Measurements from ENCODE around the gene MUC5AC. TPM values are rescaled to one million over a fixed set of nuclear protein-coding genes. Genes with fewer than 3 reads are reported as not detected.

MUC5AC gene
- total RNA-seq, 1 experiment from 2014 or later = 0.11 TPM

DNA sequence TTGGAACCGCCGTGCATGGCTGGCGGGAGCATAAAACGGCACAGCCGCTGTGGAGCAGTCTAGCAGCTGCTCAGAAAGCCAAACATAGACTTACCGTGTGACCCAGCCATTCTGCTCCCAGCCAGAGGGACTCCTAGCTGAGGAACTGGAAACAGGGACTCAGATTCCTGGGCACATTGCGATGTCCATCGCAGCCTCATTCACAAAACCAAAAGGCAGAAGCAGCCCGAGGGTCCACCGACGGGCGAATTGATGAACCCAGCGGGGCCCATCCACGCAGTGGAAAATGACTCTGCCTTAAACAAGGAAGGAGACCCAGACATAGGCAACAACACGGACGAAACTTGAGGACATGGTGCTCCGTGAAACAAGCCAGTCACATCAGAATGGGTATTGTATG, 59.4 kb downstream of the MUC5AC start:
- intact Hi-C loops (cut with micrococcal nuclease) = no loop called here
- Histone ChIP-seq H2AFZ (ENCODE audit: low read length) (no peak overlapping the region), H3K36me3 (ENCODE audit: low read depth, low read length) (no peaks in the 10 kb centered on the region), H3K4me1 (ENCODE audit: insufficient read depth, low read length) (peaks cover 12% of the 10 kb centered on the region), H3K9ac (ENCODE audit: low read length) (no peak overlapping the region), H3F3A (ENCODE audit: low read length, unreplicated experiment) (no peaks in the 10 kb centered on the region), H3K79me2 (ENCODE audit: low read length) (no peaks in the 10 kb centered on the region), H3K9me3 (ENCODE audit: low read length) (no peaks in the 10 kb centered on the region), H3K27ac (ENCODE audit: low read length) (no peak overlapping the region), H3K9me2 (replicated peaks; ENCODE audit: low read length) (no peaks in the 10 kb centered on the region), H3K4me3 (ENCODE audit: low read length) (no peak overlapping the region), H4K20me1 (ENCODE audit: low read length) (no peaks in the 10 kb centered on the region), H3K27me3 (ENCODE audit: low read length) (no peaks in the 10 kb centered on the region), H3K4me2 (ENCODE audit: low read length) (no peak overlapping the region)
- BruUV-seq (replicated peaks) = no TSS peak
- ChIA-PET CTCF (no interaction called here), POLR2A (ENCODE audit: unreplicated experiment) (no interaction called here)
- DNase-seq = no peak
- TF ChIP-seq EZH2phosphoT487 (IDR thresholded peaks at IDR 0.05; ENCODE audit: borderline replicate concordance, low read length) = no peak
- TF ChIP-seq, protein P1, sequence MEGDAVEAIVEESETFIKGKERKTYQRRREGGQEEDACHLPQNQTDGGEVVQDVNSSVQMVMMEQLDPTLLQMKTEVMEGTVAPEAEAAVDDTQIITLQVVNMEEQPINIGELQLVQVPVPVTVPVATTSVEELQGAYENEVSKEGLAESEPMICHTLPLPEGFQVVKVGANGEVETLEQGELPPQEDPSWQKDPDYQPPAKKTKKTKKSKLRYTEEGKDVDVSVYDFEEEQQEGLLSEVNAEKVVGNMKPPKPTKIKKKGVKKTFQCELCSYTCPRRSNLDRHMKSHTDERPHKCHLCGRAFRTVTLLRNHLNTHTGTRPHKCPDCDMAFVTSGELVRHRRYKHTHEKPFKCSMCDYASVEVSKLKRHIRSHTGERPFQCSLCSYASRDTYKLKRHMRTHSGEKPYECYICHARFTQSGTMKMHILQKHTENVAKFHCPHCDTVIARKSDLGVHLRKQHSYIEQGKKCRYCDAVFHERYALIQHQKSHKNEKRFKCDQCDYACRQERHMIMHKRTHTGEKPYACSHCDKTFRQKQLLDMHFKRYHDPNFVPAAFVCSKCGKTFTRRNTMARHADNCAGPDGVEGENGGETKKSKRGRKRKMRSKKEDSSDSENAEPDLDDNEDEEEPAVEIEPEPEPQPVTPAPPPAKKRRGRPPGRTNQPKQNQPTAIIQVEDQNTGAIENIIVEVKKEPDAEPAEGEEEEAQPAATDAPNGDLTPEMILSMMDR (conservative IDR thresholded peaks at IDR 0.05; ENCODE audit: low read depth, low read length) = no peak
- no peak for TF ChIP-seq EZH2 (IDR thresholded peaks at IDR 0.05; ENCODE audit: low read length, unreplicated experiment)
- no peak for ATAC-seq

GRCh38 chr11:1218256-1218787, 60.6 kb downstream of the MUC5AC start:
- no peaks in the 10 kb centered on the region for H3K36me3 ChIP-seq (ENCODE audit: low read depth, low read length)
- POLR2A ChIA-PET (ENCODE audit: unreplicated experiment) = no interaction called here
- no peaks in the 10 kb centered on the region for H3K79me2 ChIP-seq (ENCODE audit: low read length)
- BruUV-seq (replicated peaks) = no TSS peak
- no peaks in the 10 kb centered on the region for H4K20me1 ChIP-seq (ENCODE audit: low read length)
- no peak for ATAC-seq
- H2AFZ ChIP-seq (ENCODE audit: low read length) = no peak overlapping the region
- H3K4me1 ChIP-seq (ENCODE audit: insufficient read depth, low read length) = peaks cover 17% of the 10 kb centered on the region
- CTCF ChIA-PET = no interaction called here
- H3F3A ChIP-seq (ENCODE audit: low read length, unreplicated experiment) = no peaks in the 10 kb centered on the region
- no peaks in the 10 kb centered on the region for H3K9me3 ChIP-seq (ENCODE audit: low read length)
- H3K9me2 ChIP-seq (replicated peaks; ENCODE audit: low read length) = no peaks in the 10 kb centered on the region
- TF ChIP-seq, protein P1 (conservative IDR thresholded peaks at IDR 0.05; ENCODE audit: low read depth, low read length) = no peak
- TF ChIP-seq EZH2phosphoT487 (IDR thresholded peaks at IDR 0.05; ENCODE audit: borderline replicate concordance, low read length) (no peak), EZH2 (IDR thresholded peaks at IDR 0.05; ENCODE audit: low read length, unreplicated experiment) (no peak)
- intact Hi-C loops (cut with micrococcal nuclease) = no loop called here
- no peak overlapping the region for H3K9ac ChIP-seq (ENCODE audit: low read length)
- no peaks in the 10 kb centered on the region for H3K27me3 ChIP-seq (ENCODE audit: low read length)
- H3K4me3 ChIP-seq (ENCODE audit: low read length) = no peak overlapping the region
- no peak overlapping the region for H3K27ac ChIP-seq (ENCODE audit: low read length)
- DNase-seq = no peak
- no peak overlapping the region for H3K4me2 ChIP-seq (ENCODE audit: low read length)

DNA sequence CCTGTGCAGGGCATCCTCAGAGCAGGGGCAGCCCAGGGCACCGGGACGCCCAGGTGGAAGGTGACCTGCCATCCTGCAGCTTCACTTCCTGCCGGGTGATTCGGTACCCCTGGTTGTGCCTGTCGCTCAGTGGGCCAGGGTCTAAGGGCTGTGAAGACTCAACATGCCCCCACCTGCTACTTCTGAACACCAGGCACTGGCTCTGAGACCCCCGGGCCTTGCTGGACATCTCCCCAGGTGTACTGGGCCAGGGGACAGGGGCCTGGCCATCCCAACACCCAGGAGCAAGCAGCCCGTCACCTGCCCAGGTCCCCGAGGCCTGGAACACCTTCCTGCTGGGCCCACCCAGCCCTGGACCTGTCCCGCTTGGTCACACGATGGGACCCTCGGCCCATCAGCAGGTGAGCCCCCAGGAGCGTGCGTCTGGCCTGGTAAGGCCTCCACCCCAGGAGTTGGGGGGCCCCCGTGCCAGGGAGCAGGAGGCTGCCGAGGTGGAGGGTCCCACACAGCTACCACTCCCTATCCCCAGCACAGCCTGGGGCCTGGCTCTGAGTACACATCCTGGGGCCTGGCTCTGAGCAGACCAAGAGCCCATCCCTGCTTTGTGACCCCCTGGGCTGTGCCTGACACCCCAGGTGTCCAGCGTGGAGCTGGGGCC, 61.2 kb downstream of the MUC5AC start:
- Histone ChIP-seq H3K4me3 (ENCODE audit: low read length) (no peak overlapping the region), H4K20me1 (ENCODE audit: low read length) (no peaks in the 10 kb centered on the region), H3K9me2 (replicated peaks; ENCODE audit: low read length) (no peaks in the 10 kb centered on the region), H3K36me3 (ENCODE audit: low read depth, low read length) (no peaks in the 10 kb centered on the region), H2AFZ (ENCODE audit: low read length) (no peak overlapping the region), H3K27me3 (ENCODE audit: low read length) (no peaks in the 10 kb centered on the region), H3K79me2 (ENCODE audit: low read length) (no peaks in the 10 kb centered on the region), H3F3A (ENCODE audit: low read length, unreplicated experiment) (no peaks in the 10 kb centered on the region), H3K9me3 (ENCODE audit: low read length) (no peaks in the 10 kb centered on the region), H3K4me2 (ENCODE audit: low read length) (no peak overlapping the region), H3K27ac (ENCODE audit: low read length) (peak overlapping the region; percentile 40; the same call in 1 of the 2 replicates), H3K4me1 (ENCODE audit: insufficient read depth, low read length) (peaks cover 23% of the 10 kb centered on the region), H3K9ac (ENCODE audit: low read length) (0 out of 2 replicates have a peak overlapping the region, but pooled peaks have one; percentile 25)
- BruUV-seq (replicated peaks) = no TSS peak
- DNase-seq = no peak
- CTCF ChIA-PET = no interaction called here
- POLR2A ChIA-PET (ENCODE audit: unreplicated experiment) = no interaction called here
- intact Hi-C loops (cut with micrococcal nuclease) = no loop called here
- ATAC-seq = no peak
- TF ChIP-seq EZH2phosphoT487 (IDR thresholded peaks at IDR 0.05; ENCODE audit: borderline replicate concordance, low read length) (no peak), EZH2 (IDR thresholded peaks at IDR 0.05; ENCODE audit: low read length, unreplicated experiment) (no peak)
- TF ChIP-seq, protein P1 (conservative IDR thresholded peaks at IDR 0.05; ENCODE audit: low read depth, low read length) = no peak
